Neutrophil (primary cell): ENCODE measurements around the gene NELL1.

Experiments used
- H3K27ac ChIP-seq: fragments of 200-600 bp; sonication (generic); 2 replicates; pipeline ENCODE4 v1.5.1; 2016; ENCODE audit warnings: mild to moderate bottlenecking, moderate library complexity
- H3K27me3 ChIP-seq: fragments of 200-600 bp; sonication (generic); 2 replicates; pipeline ENCODE4 v1.6.0; 2016; ENCODE audit warnings: mild to moderate bottlenecking
- H3K36me3 ChIP-seq: fragments of 200-600 bp; sonication (generic); 2 replicates; pipeline ENCODE4 v1.5.1; 2017
- H3K4me1 ChIP-seq, 2 experiments: fragments of 200-600 bp in 1 of 2; sonication (generic) in 1 of 2; 1 replicate in 1 of 2; 2 replicates in 1 of 2; pipeline versions ENCODE4 v1.5.1 to v1.6.1; 2013 to 2016; ENCODE audit warnings: low read depth in 1 of 2, low read length in 1 of 2, mild to moderate bottlenecking in 1 of 2, moderate library complexity in 1 of 2; ENCODE audit not compliant: control insufficient read depth in 1 of 2, insufficient read depth in 1 of 2
- H3K4me3 ChIP-seq, 2 experiments: fragments of 200-600 bp in 1 of 2; sonication (generic) in 1 of 2; 1 replicate in 1 of 2; 2 replicates in 1 of 2; pipeline ENCODE4 v1.5.1; 2013 to 2016; ENCODE audit warnings: low read depth in 1 of 2, low read length in 1 of 2, mild to moderate bottlenecking in 1 of 2, moderate library complexity in 1 of 2
- H3K9me3 ChIP-seq: fragments of 200-600 bp; sonication (generic); 2 replicates; pipeline ENCODE4 v1.5.1; 2016
- CTCF ChIP-seq: fragments of 200-600 bp; sonication (generic); IDR thresholded peaks from 2 replicates; pipeline ENCODE4 v1.5.1; 2016; ENCODE audit warnings: antibody characterized with exemption

NELL1 gene

GRCh38 chr11:20821046-20821445 is 151.7 kb downstream of the NELL1 start:
- Histone ChIP-seq H3K4me3 (no peak overlapping the region), H3K9me3 (no peaks in the 10 kb centered on the region), H3K36me3 (no peaks in the 10 kb centered on the region), H3K27ac (no peak overlapping the region), H3K4me1 (no peaks in the 10 kb centered on the region), H3K27me3 (no peaks in the 10 kb centered on the region)
- TF ChIP-seq CTCF: no peak

DNA sequence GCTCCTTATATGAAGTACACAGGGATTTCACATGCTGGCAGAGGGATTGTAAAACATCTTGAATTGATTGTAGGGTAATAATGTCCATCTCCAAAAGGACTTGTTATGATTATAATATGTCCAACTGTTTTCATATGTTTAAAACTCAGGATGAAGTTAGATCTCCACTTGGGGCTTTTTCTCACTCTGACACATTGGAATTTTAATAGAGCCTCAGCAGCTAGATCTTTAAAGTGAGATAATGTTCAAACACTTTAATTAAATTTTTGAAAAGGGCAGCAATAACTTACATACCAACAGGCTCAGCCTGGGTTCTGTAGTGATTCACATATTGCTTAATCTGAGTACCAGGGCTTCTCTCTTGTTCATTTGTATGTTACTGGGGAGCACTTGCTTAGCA is 152.1 kb downstream of the NELL1 start:
- Histone ChIP-seq H3K4me3 (no peak overlapping the region), H3K9me3 (no peaks in the 10 kb centered on the region), H3K27ac (no peak overlapping the region), H3K36me3 (no peaks in the 10 kb centered on the region), H3K27me3 (no peaks in the 10 kb centered on the region), H3K4me1 (no peaks in the 10 kb centered on the region)
- no peak for TF ChIP-seq CTCF

GRCh38 chr11:20824773-20825172 is 155.4 kb downstream of the NELL1 start:
- H3K9me3 ChIP-seq: no peaks in the 10 kb centered on the region

GRCh38 chr11:20835561-20835960 is 166.2 kb downstream of the NELL1 start:
- H3K27me3 ChIP-seq: no peaks in the 10 kb centered on the region

More at GRCh38 chr11:20824773-20825172, 155.4 kb downstream of the NELL1 start:
- Histone ChIP-seq H3K4me1 (no peaks in the 10 kb centered on the region), H3K36me3 (no peaks in the 10 kb centered on the region), H3K27ac (no peak overlapping the region), H3K4me3 (no peak overlapping the region), H3K27me3 (no peaks in the 10 kb centered on the region)
- TF ChIP-seq CTCF: no peak

DNA sequence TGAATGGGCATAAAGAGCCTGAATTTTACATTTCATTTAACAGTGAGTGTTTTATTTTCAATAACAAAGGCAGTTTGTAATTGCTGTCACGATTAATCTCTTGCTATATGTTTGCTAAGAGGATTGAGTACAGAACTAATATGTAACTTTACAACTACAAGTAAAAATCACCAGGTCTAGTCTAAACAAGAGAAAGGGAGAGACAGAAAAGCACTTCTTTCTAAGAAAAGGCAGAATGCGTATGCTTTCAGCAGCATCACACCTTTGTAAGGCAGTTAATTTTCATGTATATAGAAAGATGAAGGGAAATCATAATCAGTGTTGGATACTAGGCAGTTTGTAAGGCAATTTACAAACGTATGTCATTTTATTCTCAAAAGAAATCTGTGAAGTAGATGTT is 169.8 kb downstream of the NELL1 start:
- no peaks in the 10 kb centered on the region for H3K36me3 ChIP-seq
- no peak overlapping the region for H3K27ac ChIP-seq
- H3K9me3 ChIP-seq: no peaks in the 10 kb centered on the region
- no peaks in the 10 kb centered on the region for H3K4me1 ChIP-seq
- H3K27me3 ChIP-seq: no peaks in the 10 kb centered on the region
- no peak for TF ChIP-seq CTCF
- H3K4me3 ChIP-seq: no peak overlapping the region

More at GRCh38 chr11:20835561-20835960, 166.2 kb downstream of the NELL1 start:
- no peaks in the 10 kb centered on the region for H3K4me1 ChIP-seq
- H3K36me3 ChIP-seq: no peaks in the 10 kb centered on the region
- no peaks in the 10 kb centered on the region for H3K9me3 ChIP-seq
- no peak overlapping the region for H3K4me3 ChIP-seq
- H3K27ac ChIP-seq: no peak overlapping the region
- no peak for TF ChIP-seq CTCF

DNA sequence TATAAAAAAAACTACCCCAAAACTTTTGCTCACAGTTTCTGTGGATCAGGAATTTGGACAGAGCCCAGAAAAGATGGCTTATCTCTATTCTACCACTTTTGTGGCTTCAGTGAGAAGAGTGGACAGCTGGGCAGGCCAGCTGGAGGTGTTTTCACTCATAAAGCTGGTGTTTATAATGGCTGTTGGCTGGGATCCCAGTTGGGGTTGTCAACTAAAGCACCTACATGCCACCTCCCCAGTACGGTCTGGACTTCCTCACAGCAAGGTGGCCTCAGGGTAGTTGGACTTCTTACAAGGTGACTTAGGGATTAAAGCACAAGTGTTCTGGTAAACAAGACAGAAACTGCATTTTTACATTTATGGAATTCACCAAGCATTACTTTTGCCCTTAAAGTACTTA is 171.0 kb downstream of the NELL1 start:
- no peaks in the 10 kb centered on the region for H3K9me3 ChIP-seq
- H3K36me3 ChIP-seq: no peaks in the 10 kb centered on the region
- TF ChIP-seq CTCF: no peak
- H3K27ac ChIP-seq: no peak overlapping the region
- H3K4me3 ChIP-seq: no peak overlapping the region
- H3K27me3 ChIP-seq: no peaks in the 10 kb centered on the region
- H3K4me1 ChIP-seq: no peaks in the 10 kb centered on the region
